Measurements from ENCODE around the gene NAPG. TPM values are rescaled to one million over a fixed set of nuclear protein-coding genes. Genes with fewer than 3 reads are reported as not detected.

Gene NAPG
- total RNA-seq, 2 donors from 2014 or later, result 35.3 to 42.9 TPM

DNA sequence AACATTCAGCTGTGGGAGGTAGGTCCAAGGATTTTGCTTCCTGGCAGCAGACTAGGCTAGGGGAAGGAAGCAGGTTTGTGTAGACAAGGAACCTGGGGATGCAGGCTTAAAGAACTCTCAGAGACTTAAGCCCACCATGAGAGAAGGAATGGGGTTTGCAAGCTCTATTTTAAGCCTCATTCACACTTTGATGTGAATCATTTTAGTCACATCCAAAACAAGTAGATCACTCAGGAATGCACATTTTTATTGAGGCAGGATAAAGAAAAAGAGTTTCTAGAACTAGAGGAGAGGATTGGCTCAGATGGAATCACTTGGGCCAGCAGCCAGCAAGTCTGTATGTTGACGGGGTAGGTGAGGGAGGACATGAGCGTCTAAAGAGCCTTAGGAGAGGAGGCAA, 3.3 kb upstream of the NAPG start:
- H3K9ac ChIP-seq (ENCODE audit: extremely low read depth, low read length, poor library complexity, severe bottlenecking), result no peak overlapping the region
- Mint-ChIP-seq H3K27ac (no peak overlapping the region), H3K27me3 (ENCODE audit: insufficient read depth) (no peaks in the 10 kb centered on the region), H3K4me3 (no peak overlapping the region), H3K4me1 (peaks cover 9% of the 10 kb centered on the region), H3K9me3 (peaks cover 1% of the 10 kb centered on the region), H3K36me3 (ENCODE audit: low read depth) (peaks cover 3% of the 10 kb centered on the region)
- H3K27ac ChIP-seq (ENCODE audit: low read depth, low read length), result no peak overlapping the region
- no peaks in the 10 kb centered on the region for H3K9me3 ChIP-seq (ENCODE audit: control insufficient read depth, low read length)
- no peaks in the 10 kb centered on the region for H3K36me3 ChIP-seq (ENCODE audit: control insufficient read depth, insufficient read depth, low read length)
- H3K27me3 ChIP-seq (ENCODE audit: control insufficient read depth, insufficient read depth, low read length, poor library complexity, severe bottlenecking), result no peaks in the 10 kb centered on the region
- no peak for DNase-seq
- TF ChIP-seq, protein P1, sequence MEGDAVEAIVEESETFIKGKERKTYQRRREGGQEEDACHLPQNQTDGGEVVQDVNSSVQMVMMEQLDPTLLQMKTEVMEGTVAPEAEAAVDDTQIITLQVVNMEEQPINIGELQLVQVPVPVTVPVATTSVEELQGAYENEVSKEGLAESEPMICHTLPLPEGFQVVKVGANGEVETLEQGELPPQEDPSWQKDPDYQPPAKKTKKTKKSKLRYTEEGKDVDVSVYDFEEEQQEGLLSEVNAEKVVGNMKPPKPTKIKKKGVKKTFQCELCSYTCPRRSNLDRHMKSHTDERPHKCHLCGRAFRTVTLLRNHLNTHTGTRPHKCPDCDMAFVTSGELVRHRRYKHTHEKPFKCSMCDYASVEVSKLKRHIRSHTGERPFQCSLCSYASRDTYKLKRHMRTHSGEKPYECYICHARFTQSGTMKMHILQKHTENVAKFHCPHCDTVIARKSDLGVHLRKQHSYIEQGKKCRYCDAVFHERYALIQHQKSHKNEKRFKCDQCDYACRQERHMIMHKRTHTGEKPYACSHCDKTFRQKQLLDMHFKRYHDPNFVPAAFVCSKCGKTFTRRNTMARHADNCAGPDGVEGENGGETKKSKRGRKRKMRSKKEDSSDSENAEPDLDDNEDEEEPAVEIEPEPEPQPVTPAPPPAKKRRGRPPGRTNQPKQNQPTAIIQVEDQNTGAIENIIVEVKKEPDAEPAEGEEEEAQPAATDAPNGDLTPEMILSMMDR (conservative IDR thresholded peaks at IDR 0.05), result no peak
- H3K4me3 ChIP-seq (ENCODE audit: low read length), result no peak overlapping the region
- no peaks in the 10 kb centered on the region for H3K4me1 ChIP-seq (ENCODE audit: control insufficient read depth, insufficient read depth, low read length)
- WGBS, 2 experiments (ENCODE audit: insufficient coverage in 1 of 2, insufficient read length in 1 of 2), result 85 to 95% methylated on average over 2 of the region's 2 CpGs

DNA sequence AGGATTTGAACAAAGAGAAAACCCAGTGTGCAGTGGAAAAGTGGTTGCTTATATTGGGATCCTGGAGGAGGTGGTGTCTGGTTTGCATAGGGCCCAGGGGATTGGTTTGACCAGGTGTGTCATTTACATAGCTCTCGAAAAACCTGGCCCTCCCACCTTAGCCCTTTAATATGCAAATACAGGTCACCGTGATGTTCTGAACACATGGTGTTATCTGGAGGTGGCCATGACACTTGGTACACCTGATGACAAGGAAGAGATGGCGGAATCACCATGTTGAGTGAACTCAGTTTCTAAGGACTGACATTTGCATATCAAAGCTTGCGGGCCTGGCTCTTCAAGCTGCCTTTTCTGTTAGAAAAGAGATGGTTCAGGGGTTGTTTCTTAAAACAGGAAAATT, 2.3 kb upstream of the NAPG start:
- Histone ChIP-seq H3K4me3 (ENCODE audit: low read length) (no peak overlapping the region), H3K9me3 (ENCODE audit: control insufficient read depth, low read length) (no peaks in the 10 kb centered on the region), H3K27ac (ENCODE audit: low read depth, low read length) (no peak overlapping the region), H3K27me3 (ENCODE audit: control insufficient read depth, insufficient read depth, low read length, poor library complexity, severe bottlenecking) (no peaks in the 10 kb centered on the region), H3K4me1 (ENCODE audit: control insufficient read depth, insufficient read depth, low read length) (no peaks in the 10 kb centered on the region), H3K36me3 (ENCODE audit: control insufficient read depth, insufficient read depth, low read length) (no peaks in the 10 kb centered on the region), H3K9ac (ENCODE audit: extremely low read depth, low read length, poor library complexity, severe bottlenecking) (no peak overlapping the region)
- Mint-ChIP-seq H3K9me3 (no peaks in the 10 kb centered on the region), H3K36me3 (ENCODE audit: low read depth) (peaks cover 3% of the 10 kb centered on the region), H3K27me3 (ENCODE audit: insufficient read depth) (no peaks in the 10 kb centered on the region), H3K4me3 (no peak overlapping the region), H3K27ac (no peak overlapping the region), H3K4me1 (peaks cover 12% of the 10 kb centered on the region)
- 78 to 79% methylated on average over 2 to 4 of the region's 4 CpGs for WGBS, 2 experiments (ENCODE audit: insufficient coverage in 1 of 2, insufficient read length in 1 of 2)
- DNase-seq, result peak; percentile 50
- TF ChIP-seq, protein P1 (conservative IDR thresholded peaks at IDR 0.05), result no peak

GRCh38 chr18:10524507-10525370, 1.1 kb upstream of the NAPG start:
- no peak overlapping the region for H3K4me3 ChIP-seq (ENCODE audit: low read length)
- Mint-ChIP-seq H3K9me3 (no peaks in the 10 kb centered on the region), H3K4me1 (peaks cover 16% of the 10 kb centered on the region), H3K4me3 (peak overlapping the region; percentile 88), H3K27me3 (ENCODE audit: insufficient read depth) (no peaks in the 10 kb centered on the region), H3K36me3 (ENCODE audit: low read depth) (peaks cover 3% of the 10 kb centered on the region), H3K27ac (no peak overlapping the region)
- no peaks in the 10 kb centered on the region for H3K4me1 ChIP-seq (ENCODE audit: control insufficient read depth, insufficient read depth, low read length)
- no peaks in the 10 kb centered on the region for H3K27me3 ChIP-seq (ENCODE audit: control insufficient read depth, insufficient read depth, low read length, poor library complexity, severe bottlenecking)
- no peak for DNase-seq
- no peak overlapping the region for H3K9ac ChIP-seq (ENCODE audit: extremely low read depth, low read length, poor library complexity, severe bottlenecking)
- H3K9me3 ChIP-seq (ENCODE audit: control insufficient read depth, low read length), result no peaks in the 10 kb centered on the region
- TF ChIP-seq, protein P1 (conservative IDR thresholded peaks at IDR 0.05), result no peak
- H3K27ac ChIP-seq (ENCODE audit: low read depth, low read length), result no peak overlapping the region
- H3K36me3 ChIP-seq (ENCODE audit: control insufficient read depth, insufficient read depth, low read length), result no peaks in the 10 kb centered on the region
- 89 to 97% methylated on average over 10 to 11 of the region's 11 CpGs for WGBS, 2 experiments (ENCODE audit: insufficient coverage in 1 of 2, insufficient read length in 1 of 2)

Measured in endodermal cell (in vitro differentiated cells).